Neural crest cell (in vitro differentiated cells): ENCODE measurements around the gene CWC27. TPM values are rescaled to one million over a fixed set of nuclear protein-coding genes. Genes with fewer than 3 reads are reported as not detected.

Experiments
- DNase-seq: peaks from one replicate; pipeline ENCODE4 v3.0.0; 2021; ENCODE audit warnings: low read depth, mixed read lengths, low spot score
- H3K27ac Mint-ChIP-seq: one replicate; pipeline ENCODE4 v1.8.0; 2021; ENCODE audit warnings: mild to moderate bottlenecking, mixed read lengths; ENCODE audit not compliant: unreplicated experiment
- H3K27me3 Mint-ChIP-seq: 2 replicates; pipeline ENCODE4 v1.8.0; 2021; ENCODE audit warnings: low read depth, mild to moderate bottlenecking, mixed read lengths
- H3K36me3 Mint-ChIP-seq: 2 replicates; pipeline ENCODE4 v1.8.0; 2021; ENCODE audit warnings: low read depth, mild to moderate bottlenecking, mixed read lengths
- H3K4me1 Mint-ChIP-seq: 2 replicates; pipeline ENCODE4 v1.8.0; 2021; ENCODE audit warnings: mixed read lengths
- H3K4me3 Mint-ChIP-seq: one replicate; pipeline ENCODE4 v1.8.0; 2021; ENCODE audit warnings: mild to moderate bottlenecking, mixed read lengths
- H3K9me3 Mint-ChIP-seq: 2 replicates; pipeline ENCODE4 v1.8.0; 2021; ENCODE audit warnings: mixed read lengths
- total RNA-seq: library from RNA; stranded (reverse); gene quantifications from 2 replicates; pipeline ENCODE4 v1.2.1, GENCODE V29; 2021
- TF ChIP-seq, protein P1 (sequence below): fragments of 200-600 bp; sonication (generic); conservative IDR thresholded peaks from 2 replicates; pipeline ENCODE4 v1.5.0; 2021; ENCODE audit warnings: antibody characterized with exemption, mild to moderate bottlenecking

CWC27 gene
- total RNA-seq, 1 donor from 2014 or later = 29.4 TPM

- Mint-ChIP-seq H3K9me3 (peaks cover 2% of the 10 kb centered on the region), H3K4me1 (no peaks in the 10 kb centered on the region), H3K27ac (no peak overlapping the region), H3K36me3 (no peaks in the 10 kb centered on the region), H3K27me3 (no peaks in the 10 kb centered on the region), H3K4me3 (no peak overlapping the region)
- TF ChIP-seq, protein P1, sequence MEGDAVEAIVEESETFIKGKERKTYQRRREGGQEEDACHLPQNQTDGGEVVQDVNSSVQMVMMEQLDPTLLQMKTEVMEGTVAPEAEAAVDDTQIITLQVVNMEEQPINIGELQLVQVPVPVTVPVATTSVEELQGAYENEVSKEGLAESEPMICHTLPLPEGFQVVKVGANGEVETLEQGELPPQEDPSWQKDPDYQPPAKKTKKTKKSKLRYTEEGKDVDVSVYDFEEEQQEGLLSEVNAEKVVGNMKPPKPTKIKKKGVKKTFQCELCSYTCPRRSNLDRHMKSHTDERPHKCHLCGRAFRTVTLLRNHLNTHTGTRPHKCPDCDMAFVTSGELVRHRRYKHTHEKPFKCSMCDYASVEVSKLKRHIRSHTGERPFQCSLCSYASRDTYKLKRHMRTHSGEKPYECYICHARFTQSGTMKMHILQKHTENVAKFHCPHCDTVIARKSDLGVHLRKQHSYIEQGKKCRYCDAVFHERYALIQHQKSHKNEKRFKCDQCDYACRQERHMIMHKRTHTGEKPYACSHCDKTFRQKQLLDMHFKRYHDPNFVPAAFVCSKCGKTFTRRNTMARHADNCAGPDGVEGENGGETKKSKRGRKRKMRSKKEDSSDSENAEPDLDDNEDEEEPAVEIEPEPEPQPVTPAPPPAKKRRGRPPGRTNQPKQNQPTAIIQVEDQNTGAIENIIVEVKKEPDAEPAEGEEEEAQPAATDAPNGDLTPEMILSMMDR = no peak
- no peak for DNase-seq
These were observed 281.4 kb downstream of the CWC27 start for GRCh38 chr5:65050140-65050539.

DNA sequence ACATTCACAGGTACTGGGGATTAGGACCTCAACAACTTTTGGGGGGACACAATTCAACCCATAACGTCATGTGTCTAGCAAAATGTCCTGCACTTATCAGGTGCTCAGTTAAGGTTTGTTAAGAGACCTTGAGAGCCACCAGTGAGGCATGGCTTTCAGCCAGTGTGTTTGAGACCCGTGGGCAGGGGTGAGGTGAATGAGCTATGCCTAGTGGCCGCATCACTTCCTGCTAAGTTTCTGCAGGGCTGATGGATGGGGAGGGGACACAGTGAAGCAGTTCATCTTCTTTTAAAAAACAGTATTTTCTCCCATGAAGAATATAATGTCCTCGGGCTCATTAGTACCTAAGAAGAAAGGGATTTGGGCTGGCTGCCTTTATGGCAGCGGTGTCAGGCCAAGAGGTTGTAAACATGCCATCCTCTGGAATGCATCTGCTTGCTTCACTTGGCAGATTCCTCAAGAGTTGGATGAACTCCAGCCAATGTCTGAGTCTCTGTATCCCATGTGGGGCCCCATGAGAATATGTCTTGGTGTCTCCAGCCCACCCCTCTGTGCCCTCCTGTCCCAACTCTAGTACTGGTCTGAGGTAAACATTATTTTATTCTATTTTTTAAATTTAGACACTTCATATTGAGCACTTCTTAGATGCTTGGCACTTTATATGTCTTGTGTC, 282.2 kb downstream of the CWC27 start:
- Mint-ChIP-seq H3K9me3 (peaks cover 2% of the 10 kb centered on the region), H3K36me3 (no peaks in the 10 kb centered on the region), H3K27me3 (no peaks in the 10 kb centered on the region)

DNA sequence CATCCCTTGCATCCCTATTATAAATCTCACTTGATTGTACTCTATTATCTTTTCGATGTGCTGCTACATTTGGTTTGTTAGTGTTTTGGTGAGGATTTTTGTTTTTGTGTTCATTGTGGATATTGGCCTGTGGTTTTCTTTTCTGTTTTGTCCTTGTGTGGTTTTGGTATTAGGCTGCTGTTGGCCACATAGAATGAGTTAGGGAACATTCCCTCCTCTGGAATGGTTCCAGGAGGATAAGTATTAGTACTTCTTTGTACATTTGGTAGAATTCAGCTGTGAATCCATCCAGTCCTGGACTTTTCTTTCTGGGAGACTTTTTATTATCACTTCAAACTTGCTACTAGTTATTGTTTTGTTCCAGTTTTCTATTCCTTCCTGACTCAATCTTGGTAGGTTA, 287.2 kb downstream of the CWC27 start:
- TF ChIP-seq, protein P1 = no peak
- no peak overlapping the region for H3K4me3 Mint-ChIP-seq
- no peaks in the 10 kb centered on the region for H3K27me3 Mint-ChIP-seq
- peaks cover 2% of the 10 kb centered on the region for H3K9me3 Mint-ChIP-seq
- H3K27ac Mint-ChIP-seq = no peak overlapping the region
- H3K4me1 Mint-ChIP-seq = no peaks in the 10 kb centered on the region
- H3K36me3 Mint-ChIP-seq = no peaks in the 10 kb centered on the region
- no peak for DNase-seq

More for the DNA sequence above, 282.2 kb downstream of the CWC27 start:
- DNase-seq = no peak
- TF ChIP-seq, protein P1 = no peak
- no peaks in the 10 kb centered on the region for H3K4me1 Mint-ChIP-seq
- no peak overlapping the region for H3K27ac Mint-ChIP-seq
- H3K4me3 Mint-ChIP-seq = no peak overlapping the region

- TF ChIP-seq, protein P1 = no peak
- DNase-seq = no peak
- Mint-ChIP-seq H3K4me3 (no peak overlapping the region), H3K4me1 (no peaks in the 10 kb centered on the region), H3K9me3 (peaks cover under 1% of the 10 kb centered on the region), H3K27me3 (no peaks in the 10 kb centered on the region), H3K27ac (no peak overlapping the region), H3K36me3 (no peaks in the 10 kb centered on the region)
These were observed 291.2 kb downstream of the CWC27 start for GRCh38 chr5:65059681-65060598.

GRCh38 chr5:65061250-65061973, 292.7 kb downstream of the CWC27 start:
- no peak for DNase-seq
- H3K4me1 Mint-ChIP-seq = peaks cover 5% of the 10 kb centered on the region
- no peaks in the 10 kb centered on the region for H3K27me3 Mint-ChIP-seq
- TF ChIP-seq, protein P1 = no peak
- H3K9me3 Mint-ChIP-seq = peaks cover 4% of the 10 kb centered on the region
- no peak overlapping the region for H3K4me3 Mint-ChIP-seq
- no peaks in the 10 kb centered on the region for H3K36me3 Mint-ChIP-seq
- H3K27ac Mint-ChIP-seq = no peak overlapping the region
